ENCODE measurements around the gene DAAM2.

DNA sequence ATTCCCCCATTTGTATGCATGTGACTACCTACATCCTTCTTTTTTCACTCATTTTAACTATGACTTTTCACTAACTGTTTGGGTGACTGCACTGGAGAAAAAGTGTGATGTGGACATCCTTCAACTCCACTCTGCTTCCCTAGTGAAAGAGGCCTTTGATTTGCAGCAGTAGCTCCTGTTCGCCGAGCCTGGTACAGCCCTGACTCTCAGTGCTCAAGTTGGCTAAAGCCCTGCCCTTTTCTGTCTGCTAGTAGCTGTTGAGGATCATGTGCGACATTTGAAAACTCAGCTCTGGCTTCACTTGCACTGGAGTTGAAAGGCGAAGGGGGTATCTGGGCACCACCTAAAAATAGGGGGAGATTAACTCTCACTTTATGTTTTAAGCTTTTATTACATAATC lies 42.1 kb downstream of the DAAM2 start:
- TF ChIP-seq, protein P1, sequence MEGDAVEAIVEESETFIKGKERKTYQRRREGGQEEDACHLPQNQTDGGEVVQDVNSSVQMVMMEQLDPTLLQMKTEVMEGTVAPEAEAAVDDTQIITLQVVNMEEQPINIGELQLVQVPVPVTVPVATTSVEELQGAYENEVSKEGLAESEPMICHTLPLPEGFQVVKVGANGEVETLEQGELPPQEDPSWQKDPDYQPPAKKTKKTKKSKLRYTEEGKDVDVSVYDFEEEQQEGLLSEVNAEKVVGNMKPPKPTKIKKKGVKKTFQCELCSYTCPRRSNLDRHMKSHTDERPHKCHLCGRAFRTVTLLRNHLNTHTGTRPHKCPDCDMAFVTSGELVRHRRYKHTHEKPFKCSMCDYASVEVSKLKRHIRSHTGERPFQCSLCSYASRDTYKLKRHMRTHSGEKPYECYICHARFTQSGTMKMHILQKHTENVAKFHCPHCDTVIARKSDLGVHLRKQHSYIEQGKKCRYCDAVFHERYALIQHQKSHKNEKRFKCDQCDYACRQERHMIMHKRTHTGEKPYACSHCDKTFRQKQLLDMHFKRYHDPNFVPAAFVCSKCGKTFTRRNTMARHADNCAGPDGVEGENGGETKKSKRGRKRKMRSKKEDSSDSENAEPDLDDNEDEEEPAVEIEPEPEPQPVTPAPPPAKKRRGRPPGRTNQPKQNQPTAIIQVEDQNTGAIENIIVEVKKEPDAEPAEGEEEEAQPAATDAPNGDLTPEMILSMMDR (IDR thresholded peaks at IDR 0.05 in 4 of 5, conservative IDR thresholded peaks at IDR 0.05 in 1 of 5): no peak
- TF ChIP-seq POLR2A (IDR thresholded peaks at IDR 0.05): no peak

Data from gastrocnemius medialis (tissue), 4 donors.